GM21723 (cell line): ENCODE data around the gene PIP4K2C.
"Not testable (repeated sequence)": the region's sequence is repeated elsewhere in the genome, so short reads cannot be mapped to it uniquely, and the experiment has no call there.

Source experiments
- ATAC-seq: cut with Tn5 transposase; IDR thresholded peaks from one replicate; pipeline ENCODE4 v1.9.1; 2021; ENCODE audit warnings: mild to moderate bottlenecking, moderate library complexity; ENCODE audit not compliant: unreplicated experiment

PIP4K2C gene

DNA sequence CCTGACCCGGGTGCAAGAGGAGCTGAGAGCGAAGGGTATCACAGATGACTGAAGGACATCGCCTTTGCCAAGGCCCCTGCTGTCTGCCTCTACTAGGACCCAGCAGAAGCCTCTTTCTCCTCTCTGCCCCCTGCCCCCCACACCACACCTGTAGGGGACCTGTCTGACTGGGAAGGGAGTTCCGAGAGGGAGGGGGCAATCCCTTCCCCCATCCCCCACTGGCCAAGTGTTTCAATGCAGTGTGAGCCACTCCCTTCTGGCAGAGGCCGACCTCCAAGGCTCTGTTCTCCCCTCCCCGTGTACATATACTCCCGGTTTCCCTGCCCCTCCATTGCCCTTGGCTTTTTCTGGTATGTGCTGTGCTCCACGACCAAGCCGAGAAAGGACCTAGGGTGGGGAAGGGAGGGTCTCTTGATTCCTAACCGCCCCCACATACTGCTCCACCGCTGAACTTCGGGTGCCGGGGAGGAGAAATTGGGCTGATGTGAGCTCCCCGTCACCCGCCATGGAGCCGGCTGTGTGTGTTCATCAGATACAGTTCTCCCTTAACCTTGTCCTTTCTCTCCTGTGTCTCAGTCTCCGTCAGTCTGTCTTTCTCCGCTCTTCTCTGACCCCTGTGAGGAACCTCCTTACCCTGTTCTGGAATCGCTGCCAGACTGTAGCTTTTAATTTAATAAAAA lies 18.2 kb downstream of the PIP4K2C start:
- no peak for ATAC-seq

- ATAC-seq: no peak
Observed at GRCh38 chr12:57609781-57610553, 19.0 kb downstream of the PIP4K2C start.

- no peak for ATAC-seq
Observed at GRCh38 chr12:57610554-57611107, 19.6 kb downstream of the PIP4K2C start.

- ATAC-seq: peak; percentile 55
Observed at GRCh38 chr12:57611108-57611826, 20.3 kb downstream of the PIP4K2C start, which contains the start of gene ARHGEF25. Gene ARHGEF25 (plus strand): TSS chr12:57611435. CDS start chr12:57611895, 460 bp downstream.

- no peak for ATAC-seq
Observed at GRCh38 chr12:57611827-57612710, 21.1 kb downstream of the PIP4K2C start.

DNA sequence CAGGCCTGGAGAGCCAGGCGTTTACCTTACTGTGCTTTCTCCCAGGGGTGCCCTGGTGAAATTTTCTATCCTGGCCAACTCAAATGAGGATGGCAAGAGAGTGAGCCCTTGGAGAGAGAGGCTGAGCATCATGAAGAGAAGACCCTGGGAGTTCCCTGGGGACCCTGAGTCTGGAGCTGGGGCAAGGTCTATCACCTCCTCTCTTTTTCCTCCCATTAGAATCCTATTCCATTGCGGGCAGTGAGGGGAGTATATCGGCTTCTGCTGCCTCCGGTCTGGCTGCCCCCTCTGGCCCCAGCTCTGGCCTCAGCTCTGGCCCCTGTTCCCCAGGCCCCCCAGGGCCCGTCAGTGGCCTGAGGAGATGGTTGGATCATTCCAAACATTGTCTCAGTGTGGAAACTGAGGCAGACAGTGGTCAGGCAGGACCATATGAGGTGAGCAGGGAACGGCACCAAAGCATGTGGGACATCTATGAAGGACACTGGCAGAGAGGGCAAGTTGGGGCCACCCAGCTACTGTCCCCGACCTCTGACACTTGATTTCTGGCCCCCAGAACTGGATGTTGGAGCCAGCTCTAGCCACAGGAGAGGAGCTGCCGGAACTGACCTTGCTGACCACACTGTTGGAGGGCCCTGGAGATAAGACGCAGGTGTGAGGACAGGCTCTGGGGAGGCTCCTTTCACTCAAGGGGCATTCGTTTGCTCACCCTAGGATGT lies 21.9 kb downstream of the PIP4K2C start:
- no peak for ATAC-seq

- ATAC-seq: no peak
Observed at GRCh38 chr12:57613427-57614109, 22.6 kb downstream of the PIP4K2C start.

- peak; percentile 57 for ATAC-seq
Observed at GRCh38 chr12:57614178-57614947, 23.4 kb downstream of the PIP4K2C start.

DNA sequence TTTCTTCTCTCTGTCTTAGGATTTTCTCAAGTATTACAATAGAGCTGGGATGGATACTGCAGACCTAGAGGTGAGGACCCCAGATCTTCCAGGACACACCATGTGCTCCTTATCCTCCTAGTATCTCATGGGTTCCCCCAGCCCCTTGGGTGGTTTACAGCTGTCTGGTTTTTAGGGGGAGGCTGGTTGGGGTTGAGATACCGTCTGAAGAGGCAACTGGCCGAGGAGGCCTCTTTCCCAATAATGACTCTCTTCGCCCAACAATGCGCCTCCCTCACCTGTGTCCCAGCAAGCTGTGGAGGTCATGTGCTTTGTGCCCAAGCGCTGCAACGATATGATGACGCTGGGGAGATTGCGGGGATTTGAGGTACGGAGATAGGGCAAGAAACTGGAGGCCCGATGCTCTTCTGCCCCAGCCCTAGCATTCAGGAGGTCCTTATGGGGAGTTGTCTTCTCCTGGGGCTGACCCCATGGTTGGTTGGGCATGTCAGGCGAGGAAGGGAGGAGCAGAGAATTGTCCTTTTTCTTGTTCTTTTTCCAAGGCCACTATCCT lies 24.0 kb downstream of the PIP4K2C start:
- ATAC-seq: no peak

DNA sequence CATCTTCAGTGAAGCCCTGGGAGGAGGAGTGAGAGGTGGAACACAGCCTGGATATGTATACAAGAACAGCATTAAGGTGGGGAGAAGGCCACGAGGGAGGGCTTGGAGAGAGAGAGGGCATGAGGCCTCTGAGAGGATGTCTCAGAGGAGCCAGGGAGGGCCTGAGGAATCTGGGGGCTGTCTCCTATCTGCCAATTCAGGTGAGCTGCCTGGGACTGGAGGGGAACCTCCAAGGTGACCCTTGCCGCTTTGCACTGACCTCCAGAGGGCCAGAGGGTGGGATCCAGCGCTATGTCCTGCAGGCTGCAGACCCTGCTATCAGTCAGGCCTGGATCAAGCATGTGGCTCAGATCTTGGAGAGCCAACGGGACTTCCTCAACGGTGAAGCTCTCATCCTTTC lies 24.6 kb downstream of the PIP4K2C start:
- no peak for ATAC-seq

DNA sequence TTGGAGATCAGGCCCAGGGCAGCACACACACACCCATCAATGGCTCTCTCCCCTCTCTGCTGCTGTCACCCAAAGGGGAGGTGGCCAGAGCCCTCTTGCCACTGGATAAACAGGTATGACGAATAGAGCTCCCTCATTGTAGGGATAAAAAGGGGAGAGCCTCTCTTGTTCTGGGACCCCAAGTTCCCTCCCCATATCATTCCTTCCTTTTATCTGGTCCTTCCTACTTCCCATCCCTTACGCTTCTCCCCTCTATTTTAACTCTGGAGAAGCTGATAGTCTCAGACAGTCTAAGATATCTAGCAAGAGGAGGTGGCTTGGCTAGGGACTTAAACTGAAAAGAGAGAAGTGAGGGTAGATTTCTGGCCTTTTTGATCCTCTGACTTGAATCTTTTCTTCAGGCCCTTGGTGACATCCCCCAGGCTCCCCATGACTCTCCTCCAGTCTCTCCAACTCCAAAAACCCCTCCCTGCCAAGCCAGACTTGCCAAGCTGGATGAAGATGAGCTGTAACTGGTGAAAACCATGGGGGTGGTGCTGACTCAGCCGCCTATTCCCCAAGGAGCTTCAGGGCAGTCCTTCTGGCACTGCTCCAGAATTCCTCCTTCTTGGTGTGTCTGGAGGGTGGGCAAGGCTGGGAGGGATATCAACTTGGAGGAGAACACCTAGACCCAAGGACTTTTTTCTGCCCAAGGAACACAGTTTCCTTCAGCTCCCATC lies 25.6 kb downstream of the PIP4K2C start:
- ATAC-seq: no peak

- no peak for ATAC-seq
Observed at GRCh38 chr12:57617942-57618341, 26.9 kb downstream of the PIP4K2C start.

GRCh38 chr12:57618431-57618830 lies 27.4 kb downstream of the PIP4K2C start:
- not testable (repeated sequence) for ATAC-seq

DNA sequence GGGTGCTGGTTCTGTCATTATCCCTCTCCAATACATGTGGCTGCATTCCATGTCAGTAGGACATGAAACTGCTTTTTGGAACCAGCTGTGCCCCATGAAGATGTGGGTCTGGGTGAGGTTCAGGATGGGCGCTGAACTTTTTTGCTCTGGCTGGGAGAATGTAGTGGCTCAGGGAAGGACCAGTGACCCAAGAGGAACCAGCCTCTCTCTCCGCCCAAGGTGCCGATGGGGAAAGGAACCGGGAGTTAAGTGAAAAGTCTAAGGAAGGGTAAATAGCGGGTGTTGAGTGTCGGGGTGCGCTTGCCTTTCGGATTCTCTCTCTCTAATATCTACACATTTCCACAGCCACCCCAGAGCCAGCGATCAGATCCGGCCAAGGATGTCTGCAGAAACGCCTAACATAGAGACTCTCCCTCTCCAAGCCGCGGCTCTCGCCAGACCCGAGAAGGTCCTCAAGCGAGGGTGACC lies 28.0 kb downstream of the PIP4K2C start:
- ATAC-seq: no peak

GRCh38 chr12:57619434-57620244 lies 28.6 kb downstream of the PIP4K2C start:
- no peak for ATAC-seq

- ATAC-seq: no peak
Observed at GRCh38 chr12:57620245-57620935, 29.4 kb downstream of the PIP4K2C start.
